HG03135 (cell line): ENCODE measurements around the gene CDH4.

ENCODE experiments used
- ATAC-seq: cut with Tn5 transposase; IDR thresholded peaks from one replicate; pipeline ENCODE4 v1.9.1; 2021; ENCODE audit warnings: mild to moderate bottlenecking, moderate library complexity; ENCODE audit not compliant: unreplicated experiment

Gene CDH4

GRCh38 chr20:61508301-61509096 is 256.4 kb downstream of the CDH4 start:
- ATAC-seq: no peak

GRCh38 chr20:61510778-61511330 is 258.8 kb downstream of the CDH4 start:
- ATAC-seq: no peak

GRCh38 chr20:61512475-61512874 is 260.4 kb downstream of the CDH4 start:
- no peak for ATAC-seq

- ATAC-seq: no peak
Measured at GRCh38 chr20:61513124-61514017, 261.3 kb downstream of the CDH4 start.

- ATAC-seq: no peak
Measured at GRCh38 chr20:61514018-61514365, 261.9 kb downstream of the CDH4 start.

- ATAC-seq: no peak
Measured at GRCh38 chr20:61514396-61514795, 262.3 kb downstream of the CDH4 start.

GRCh38 chr20:61514805-61515505 is 262.9 kb downstream of the CDH4 start:
- ATAC-seq: no peak

- ATAC-seq: no peak
Measured at GRCh38 chr20:61515922-61516321, 263.9 kb downstream of the CDH4 start.

GRCh38 chr20:61516346-61517208 is 264.5 kb downstream of the CDH4 start:
- ATAC-seq: no peak

- no peak for ATAC-seq
Measured at GRCh38 chr20:61517419-61517818, 265.4 kb downstream of the CDH4 start.

- no peak for ATAC-seq
Measured at GRCh38 chr20:61518424-61518951, 266.4 kb downstream of the CDH4 start.

GRCh38 chr20:61519488-61519887 is 267.4 kb downstream of the CDH4 start:
- no peak for ATAC-seq

- no peak for ATAC-seq
Measured at GRCh38 chr20:61520076-61520892, 268.2 kb downstream of the CDH4 start.

GRCh38 chr20:61520893-61521460 is 268.9 kb downstream of the CDH4 start:
- no peak for ATAC-seq

- no peak for ATAC-seq
Measured at GRCh38 chr20:61521687-61522420, 269.8 kb downstream of the CDH4 start.

- no peak for ATAC-seq
Measured at GRCh38 chr20:61522498-61523090, 270.5 kb downstream of the CDH4 start.

- ATAC-seq: no peak
Measured at GRCh38 chr20:61523145-61523544, 271.1 kb downstream of the CDH4 start.
